LNCAP (cell line): ENCODE data around the gene CDH24.

Experiments
- TF ChIP-seq, protein P1 (sequence below): fragments of 450-650 bp; IDR thresholded peaks from 2 replicates; pipeline ENCODE4 v1.5.1; 2017; ENCODE audit warnings: mild to moderate bottlenecking

The CDH24 gene

DNA sequence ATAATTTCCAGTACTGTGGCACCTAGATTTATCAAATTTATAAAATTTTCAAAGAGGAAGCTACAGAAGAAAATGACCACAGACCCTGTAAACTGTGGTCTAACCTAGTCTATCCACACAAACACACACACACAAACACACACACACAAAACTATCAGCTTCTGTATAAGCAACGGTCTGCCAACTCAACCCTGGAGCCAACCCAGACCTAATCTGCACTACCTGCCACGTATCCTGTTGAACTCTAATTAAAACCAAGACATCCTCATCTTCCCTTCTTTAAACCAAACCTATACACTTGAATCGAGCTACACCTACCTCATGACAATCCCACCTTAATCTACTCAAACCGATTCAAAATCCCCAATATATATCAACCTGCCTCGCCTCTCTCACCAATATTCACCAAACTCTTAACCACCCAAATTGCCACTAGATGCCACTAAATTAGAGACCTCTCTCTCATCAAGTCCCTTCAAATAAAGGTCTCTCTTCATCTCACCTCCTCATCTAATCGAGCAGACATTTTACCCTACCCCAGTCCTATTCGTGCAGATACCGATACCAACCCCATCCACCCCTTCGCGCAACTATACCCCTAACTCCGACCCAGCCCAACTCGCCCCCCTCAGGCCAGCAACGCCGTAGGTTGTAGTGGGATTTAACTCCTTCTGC lies 36.8 kb upstream of the CDH24 start:
- TF ChIP-seq, protein P1, sequence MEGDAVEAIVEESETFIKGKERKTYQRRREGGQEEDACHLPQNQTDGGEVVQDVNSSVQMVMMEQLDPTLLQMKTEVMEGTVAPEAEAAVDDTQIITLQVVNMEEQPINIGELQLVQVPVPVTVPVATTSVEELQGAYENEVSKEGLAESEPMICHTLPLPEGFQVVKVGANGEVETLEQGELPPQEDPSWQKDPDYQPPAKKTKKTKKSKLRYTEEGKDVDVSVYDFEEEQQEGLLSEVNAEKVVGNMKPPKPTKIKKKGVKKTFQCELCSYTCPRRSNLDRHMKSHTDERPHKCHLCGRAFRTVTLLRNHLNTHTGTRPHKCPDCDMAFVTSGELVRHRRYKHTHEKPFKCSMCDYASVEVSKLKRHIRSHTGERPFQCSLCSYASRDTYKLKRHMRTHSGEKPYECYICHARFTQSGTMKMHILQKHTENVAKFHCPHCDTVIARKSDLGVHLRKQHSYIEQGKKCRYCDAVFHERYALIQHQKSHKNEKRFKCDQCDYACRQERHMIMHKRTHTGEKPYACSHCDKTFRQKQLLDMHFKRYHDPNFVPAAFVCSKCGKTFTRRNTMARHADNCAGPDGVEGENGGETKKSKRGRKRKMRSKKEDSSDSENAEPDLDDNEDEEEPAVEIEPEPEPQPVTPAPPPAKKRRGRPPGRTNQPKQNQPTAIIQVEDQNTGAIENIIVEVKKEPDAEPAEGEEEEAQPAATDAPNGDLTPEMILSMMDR = no peak; the same call in 1 of the 2 replicates

DNA sequence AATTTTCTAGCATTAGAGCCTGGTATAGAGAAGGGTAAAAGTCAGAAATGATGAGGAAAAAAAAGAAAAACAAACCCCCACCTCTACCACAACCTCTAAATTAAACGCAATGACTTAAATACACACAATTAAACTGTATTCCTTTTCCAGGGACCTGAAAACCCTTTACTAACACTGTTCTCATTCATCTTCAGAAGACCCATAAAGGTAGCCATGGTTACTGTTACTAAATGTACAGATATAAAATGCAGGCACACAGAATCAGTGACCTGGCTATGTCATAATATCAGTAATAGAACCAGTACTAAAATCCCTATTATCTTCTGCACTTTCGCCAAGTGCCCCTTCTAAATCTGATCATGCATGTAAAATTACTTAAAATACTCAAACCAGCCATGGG lies 36.2 kb upstream of the CDH24 start:
- TF ChIP-seq, protein P1 = no peak

- TF ChIP-seq, protein P1 = no peak
These were observed 35.8 kb upstream of the CDH24 start for GRCh38 chr14:23093104-23093503.

- TF ChIP-seq, protein P1 = no peak
These were observed 34.2 kb upstream of the CDH24 start for GRCh38 chr14:23091294-23092225.

DNA sequence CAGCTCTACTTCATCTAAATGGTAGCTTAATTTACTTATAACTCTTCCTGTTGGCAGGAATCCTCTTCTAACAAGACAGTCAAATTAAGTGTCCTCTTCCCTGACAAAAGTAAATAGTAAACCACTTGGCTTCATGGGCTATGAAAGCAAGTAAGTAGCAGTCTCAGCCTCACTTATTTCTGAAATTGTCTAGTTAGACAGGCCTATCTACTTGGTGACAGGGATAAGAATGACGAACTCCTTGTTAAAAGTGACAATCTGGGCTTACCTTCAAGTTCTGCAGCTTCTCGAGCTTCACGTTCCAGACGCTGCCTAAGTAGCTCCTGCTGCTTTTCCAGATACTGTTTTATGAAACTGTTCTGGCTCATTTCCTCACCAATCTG lies 32.9 kb upstream of the CDH24 start:
- TF ChIP-seq, protein P1 = no peak

DNA sequence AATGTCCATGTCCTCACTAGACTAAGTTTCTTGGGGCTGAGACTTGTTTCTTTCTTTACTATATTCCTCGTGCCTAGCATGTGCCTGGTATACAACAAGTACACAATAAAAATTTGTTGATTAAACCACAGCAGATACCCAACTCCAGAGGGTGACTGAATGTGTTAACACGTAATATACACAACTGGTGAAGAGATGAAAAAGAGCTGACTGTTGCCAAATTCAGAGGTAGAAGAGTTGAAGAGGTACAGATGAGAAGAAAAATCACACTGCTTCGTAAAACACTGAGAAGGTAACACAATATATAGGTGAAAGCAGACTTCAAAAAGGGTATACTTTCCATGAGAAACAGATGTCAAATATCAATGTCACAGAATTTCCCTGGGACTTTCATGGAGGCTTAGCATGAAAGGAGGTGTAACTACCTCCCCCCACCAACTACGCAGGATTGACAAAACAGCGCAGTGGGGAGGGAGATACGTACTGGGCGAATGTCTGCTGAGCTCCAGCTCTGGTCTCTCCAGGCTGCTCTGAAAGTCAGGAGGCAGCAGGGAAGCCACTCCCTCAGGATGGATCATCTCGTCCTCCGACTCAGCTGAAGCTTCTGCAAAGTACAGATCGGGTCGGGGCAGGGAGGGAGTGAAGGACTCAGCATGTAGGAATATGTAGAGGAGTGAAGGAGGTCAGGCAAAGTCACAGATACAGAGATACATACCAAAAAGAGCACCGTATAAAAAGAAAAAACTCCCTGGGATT lies 32.4 kb upstream of the CDH24 start:
- TF ChIP-seq, protein P1 = no peak

DNA sequence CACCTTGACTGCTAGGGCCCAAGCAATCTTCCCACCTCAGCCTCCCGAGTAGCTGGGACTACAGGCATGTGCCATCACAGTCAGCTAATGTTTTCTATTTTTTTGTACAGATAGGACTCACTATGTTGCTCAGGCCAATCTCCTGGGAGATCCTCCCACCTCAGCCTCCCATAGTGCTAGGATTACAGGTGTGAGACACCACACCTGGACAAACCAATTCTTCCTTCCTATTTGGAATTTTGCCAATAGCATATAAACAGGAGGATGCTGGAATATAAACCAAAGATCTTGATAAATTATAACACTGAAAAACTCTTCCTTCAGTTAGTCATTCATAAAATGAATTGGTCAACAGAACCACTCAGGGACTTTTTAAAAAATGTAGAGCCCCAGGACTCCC lies 29.2 kb upstream of the CDH24 start:
- TF ChIP-seq, protein P1 = no peak
